LoVo (cell line): ENCODE measurements around the gene CELF1.
"Not testable (repeated sequence)": the region's sequence is repeated elsewhere in the genome, so short reads cannot be mapped to it uniquely, and the experiment has no call there.

Source experiments
- DNase-seq: peaks from one replicate; pipeline ENCODE4 v3.0.0-alpha.2; 2016; ENCODE audit warnings: low spot score

The CELF1 gene

GRCh38 chr11:47573321-47573720 lies 20.4 kb upstream of the CELF1 start:
- no peak for DNase-seq

- no peak for DNase-seq
These were observed 19.9 kb upstream of the CELF1 start for GRCh38 chr11:47572715-47573255.

GRCh38 chr11:47571895-47572294 lies 19.0 kb upstream of the CELF1 start:
- DNase-seq, result no peak

GRCh38 chr11:47571357-47571729 lies 18.4 kb upstream of the CELF1 start:
- DNase-seq, result no peak

- DNase-seq, result no peak
These were observed 17.9 kb upstream of the CELF1 start for GRCh38 chr11:47570651-47571356.

GRCh38 chr11:47569646-47570045 lies 16.7 kb upstream of the CELF1 start:
- no peak for DNase-seq

GRCh38 chr11:47566149-47566698 lies 13.3 kb upstream of the CELF1 start:
- no peak for DNase-seq

GRCh38 chr11:47565340-47566148 lies 12.6 kb upstream of the CELF1 start, which contains the start of gene PTPMT1:
Gene PTPMT1 (plus strand): TSS chr11:47565599. CDS start chr11:47565623, 24 bp downstream.
- DNase-seq, result peak; percentile 73

- no peak for DNase-seq
These were observed 12.0 kb upstream of the CELF1 start for GRCh38 chr11:47564933-47565339.

GRCh38 chr11:47564366-47564765 lies 11.4 kb upstream of the CELF1 start:
- DNase-seq, result not testable (repeated sequence)

GRCh38 chr11:47562393-47562792 lies 9.5 kb upstream of the CELF1 start:
- not testable (repeated sequence) for DNase-seq

GRCh38 chr11:47560426-47560825 lies 7.5 kb upstream of the CELF1 start:
- DNase-seq, result no peak

- no peak for DNase-seq
These were observed 5.8 kb upstream of the CELF1 start for GRCh38 chr11:47558695-47559094.

- not testable (repeated sequence) for DNase-seq
These were observed 4.1 kb upstream of the CELF1 start for GRCh38 chr11:47557004-47557403.

GRCh38 chr11:47553406-47553743 lies 443 bp upstream of the CELF1 start:
- DNase-seq, result no peak

GRCh38 chr11:47552056-47552565 lies 821 bp downstream of the CELF1 start:
- peak; percentile 22 for DNase-seq

- peak; percentile 42 for DNase-seq
These were observed 1.8 kb downstream of the CELF1 start for GRCh38 chr11:47551086-47551485.

- no peak for DNase-seq
These were observed 2.5 kb downstream of the CELF1 start for GRCh38 chr11:47550288-47551047.

GRCh38 chr11:47546274-47546673 lies 6.7 kb downstream of the CELF1 start:
- not testable (repeated sequence) for DNase-seq

- DNase-seq, result no peak
These were observed 7.6 kb downstream of the CELF1 start for GRCh38 chr11:47545298-47545697.

GRCh38 chr11:47541070-47541469 lies 11.9 kb downstream of the CELF1 start:
- DNase-seq, result no peak

GRCh38 chr11:47539681-47540039 lies 13.3 kb downstream of the CELF1 start:
- no peak for DNase-seq
